ENCODE measurements around the gene LBX2. TPM values are rescaled to one million over a fixed set of nuclear protein-coding genes. Genes with fewer than 3 reads are reported as not detected.
"Not testable (repeated sequence)": the region's sequence is repeated elsewhere in the genome, so short reads cannot be mapped to it uniquely, and the experiment has no call there.

LBX2 gene
- total and polyA plus RNA-seq, 10 of the 15 experiments (the other 5 are each of a cell fraction or from before 2014, with no cell fraction given): 0.08 to 4.0 (median 0.27) TPM

DNA sequence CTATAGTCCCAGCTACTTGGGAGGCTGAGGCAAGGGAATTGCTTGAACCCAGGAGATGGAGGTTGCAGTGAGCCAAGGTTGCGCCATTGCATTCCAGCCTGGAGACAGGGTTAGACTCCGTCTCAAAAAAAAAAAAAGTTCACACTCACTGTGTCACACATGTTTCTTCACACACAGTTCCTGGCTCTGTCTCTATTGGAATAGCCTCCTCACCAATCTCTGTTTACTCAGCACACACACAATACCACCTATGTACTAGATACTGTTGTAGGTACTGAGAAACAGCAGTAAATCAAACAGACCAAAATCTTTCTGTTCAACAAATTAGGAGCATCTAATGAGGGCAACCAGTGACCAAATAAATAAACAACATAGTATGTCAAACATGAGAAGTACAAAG, 13.3 kb downstream of the LBX2 start:
- FAIRE-seq (no peak), ATAC-seq (no peak), DNase-seq (ENCODE audit: low read depth, low spot score) (no peak)
- no peaks in the 10 kb centered on the region for H3K9me3 ChIP-seq (replicated peaks; ENCODE audit: control insufficient read depth, insufficient read depth, low read length)
- WGBS (ENCODE audit: insufficient coverage, insufficient replicate concordance, low lambda C conversion rate, missing lambda C conversion rate): 90% methylated on average over 2 of the region's 2 CpGs
- no peak overlapping the region for H2AFZ ChIP-seq (ENCODE audit: control insufficient read depth, low read depth, low read length)
- no TSS peak for BruUV-seq (replicated peaks)
- TF ChIP-seq, protein P1, sequence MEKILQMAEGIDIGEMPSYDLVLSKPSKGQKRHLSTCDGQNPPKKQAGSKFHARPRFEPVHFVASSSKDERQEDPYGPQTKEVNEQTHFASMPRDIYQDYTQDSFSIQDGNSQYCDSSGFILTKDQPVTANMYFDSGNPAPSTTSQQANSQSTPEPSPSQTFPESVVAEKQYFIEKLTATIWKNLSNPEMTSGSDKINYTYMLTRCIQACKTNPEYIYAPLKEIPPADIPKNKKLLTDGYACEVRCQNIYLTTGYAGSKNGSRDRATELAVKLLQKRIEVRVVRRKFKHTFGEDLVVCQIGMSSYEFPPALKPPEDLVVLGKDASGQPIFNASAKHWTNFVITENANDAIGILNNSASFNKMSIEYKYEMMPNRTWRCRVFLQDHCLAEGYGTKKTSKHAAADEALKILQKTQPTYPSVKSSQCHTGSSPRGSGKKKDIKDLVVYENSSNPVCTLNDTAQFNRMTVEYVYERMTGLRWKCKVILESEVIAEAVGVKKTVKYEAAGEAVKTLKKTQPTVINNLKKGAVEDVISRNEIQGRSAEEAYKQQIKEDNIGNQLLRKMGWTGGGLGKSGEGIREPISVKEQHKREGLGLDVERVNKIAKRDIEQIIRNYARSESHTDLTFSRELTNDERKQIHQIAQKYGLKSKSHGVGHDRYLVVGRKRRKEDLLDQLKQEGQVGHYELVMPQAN (conservative IDR thresholded peaks at IDR 0.05): no peak
- ChIA-PET POLR2A (interaction anchor here (0.7 kb wide), 1 partner anchor 103 kb away, joined by 3 read pairs; no protein-coding TSS in a partner anchor), SMC1A (ENCODE audit: uncharacterized antibody, unreplicated experiment) (interaction anchor here (1.5 kb wide), 1 partner anchor 99 kb away, joined by 5 read pairs; no protein-coding TSS in a partner anchor), RAD21 (ENCODE audit: unreplicated experiment) (interaction anchor here (0.8 kb wide), 1 partner anchor 99 kb away, joined by 4 read pairs; no protein-coding TSS in a partner anchor), CTCF (interaction anchor here (19.4 kb wide), 1 partner anchor 102 kb away, joined by 280 read pairs; no protein-coding TSS in a partner anchor)
- no peak overlapping the region for H3K9ac ChIP-seq (ENCODE audit: control insufficient read depth, insufficient read depth, low read length)
- H3K27ac ChIP-seq (ENCODE audit: control insufficient read depth, insufficient read depth): no peak overlapping the region
- in situ Hi-C loops (cut with MboI): loop anchor here (10.0 kb wide), 1 partner anchor 99 kb away; no protein-coding TSS in a partner anchor
- H3K27me3 ChIP-seq (replicated peaks in 1 of 2; ENCODE audit: control insufficient read depth in 2 of 2, insufficient read depth in 2 of 2, low read length in 1 of 2): no peaks in the 10 kb centered on the region; a peak in 1 of 4 replicates
- no peaks in the 10 kb centered on the region; the same call in 1 of the 2 replicates for H4K20me1 ChIP-seq (ENCODE audit: control insufficient read depth, insufficient read depth)
- intact Hi-C loops (cut with micrococcal nuclease; ENCODE audit: unreplicated experiment): no loop called here
- no peak overlapping the region for H3K4me2 ChIP-seq (ENCODE audit: control insufficient read depth, insufficient read depth)
- no peak overlapping the region for H3K4me3 ChIP-seq
- peaks cover 21% of the 10 kb centered on the region for H3K79me2 ChIP-seq (ENCODE audit: control insufficient read depth, insufficient read depth, low read length)
- peaks cover 7% of the 10 kb centered on the region for H3K4me1 ChIP-seq (ENCODE audit: control insufficient read depth, insufficient read depth, low read length)
- H3K36me3 ChIP-seq (ENCODE audit: control insufficient read depth in 2 of 2, insufficient read depth in 2 of 2, low read length in 1 of 2): peaks cover 2 to 5% of the 10 kb centered on the region in 2 experiments; a peak in 3 of 4 replicates

DNA sequence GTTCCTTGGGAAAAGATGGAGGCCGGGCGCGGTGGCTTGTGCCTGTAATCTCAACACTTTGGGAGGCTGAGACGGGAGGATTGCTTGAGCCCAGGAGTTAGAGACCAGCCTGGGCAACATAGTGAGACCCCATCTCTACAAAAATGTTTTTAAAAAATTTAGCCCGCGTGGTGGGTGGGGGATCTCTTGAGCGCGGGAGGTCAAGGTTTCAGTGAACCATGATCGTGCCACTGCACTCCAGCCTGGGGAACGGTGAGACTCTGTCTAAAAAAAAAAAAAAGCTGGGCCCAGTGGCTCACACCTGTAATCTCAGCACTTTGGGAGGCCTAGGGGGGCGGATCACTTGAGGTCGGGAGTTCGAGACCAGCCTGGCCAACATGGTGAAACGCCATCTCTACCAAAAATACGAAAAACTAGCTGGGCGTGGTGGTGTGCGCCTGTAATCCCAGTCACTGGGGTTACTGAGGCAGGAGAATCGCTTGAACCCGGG, 15.7 kb downstream of the LBX2 start:
- FAIRE-seq; ATAC-seq; H3K9me3 ChIP-seq (replicated peaks; ENCODE audit: control insufficient read depth, insufficient read depth, low read length); DNase-seq (ENCODE audit: low read depth, low spot score); BruUV-seq (replicated peaks); H4K20me1 ChIP-seq (ENCODE audit: control insufficient read depth, insufficient read depth); H3K36me3 ChIP-seq (ENCODE audit: control insufficient read depth in 2 of 2, insufficient read depth in 2 of 2, low read length in 1 of 2); H3K27me3 ChIP-seq (replicated peaks in 1 of 2; ENCODE audit: control insufficient read depth in 2 of 2, insufficient read depth in 2 of 2, low read length in 1 of 2): not testable (repeated sequence)
- SMC1A ChIA-PET (ENCODE audit: uncharacterized antibody, unreplicated experiment): interaction anchor here (0.6 to 5.7 kb wide), 12 partner anchors 10 to 791 kb away, joined by 3 to 128 read pairs (median 5); partner anchors contain the start of genes INO80B, MRPL53 and WBP1
- peak overlapping the region; percentile 97 for H3K4me3 ChIP-seq
- H2AFZ ChIP-seq (ENCODE audit: control insufficient read depth, low read depth, low read length): peak overlapping the region; percentile 100
- RAD21 ChIA-PET (ENCODE audit: unreplicated experiment): interaction anchor here (0.8 to 5.9 kb wide), 9 partner anchors 11 to 104 kb away, joined by 3 to 121 read pairs (median 9); partner anchors contain the start of genes AUP1, HTRA2, INO80B and MRPL53
- in situ Hi-C loops (cut with MboI): loop anchor here (10.0 kb wide), 1 partner anchor 101 kb away; no protein-coding TSS in a partner anchor
- peaks cover 13% of the 10 kb centered on the region for H3K4me1 ChIP-seq (ENCODE audit: control insufficient read depth, insufficient read depth, low read length)
- intact Hi-C loops (cut with micrococcal nuclease; ENCODE audit: unreplicated experiment): loop anchor here (1.0 to 2.0 kb wide), 5 partner anchors 19 to 104 kb away; no protein-coding TSS in a partner anchor
- H3K79me2 ChIP-seq (ENCODE audit: control insufficient read depth, insufficient read depth, low read length): peaks cover 27% of the 10 kb centered on the region
- peak overlapping the region; percentile 91 for H3K9ac ChIP-seq (ENCODE audit: control insufficient read depth, insufficient read depth, low read length)
- TF ChIP-seq, protein P2, sequence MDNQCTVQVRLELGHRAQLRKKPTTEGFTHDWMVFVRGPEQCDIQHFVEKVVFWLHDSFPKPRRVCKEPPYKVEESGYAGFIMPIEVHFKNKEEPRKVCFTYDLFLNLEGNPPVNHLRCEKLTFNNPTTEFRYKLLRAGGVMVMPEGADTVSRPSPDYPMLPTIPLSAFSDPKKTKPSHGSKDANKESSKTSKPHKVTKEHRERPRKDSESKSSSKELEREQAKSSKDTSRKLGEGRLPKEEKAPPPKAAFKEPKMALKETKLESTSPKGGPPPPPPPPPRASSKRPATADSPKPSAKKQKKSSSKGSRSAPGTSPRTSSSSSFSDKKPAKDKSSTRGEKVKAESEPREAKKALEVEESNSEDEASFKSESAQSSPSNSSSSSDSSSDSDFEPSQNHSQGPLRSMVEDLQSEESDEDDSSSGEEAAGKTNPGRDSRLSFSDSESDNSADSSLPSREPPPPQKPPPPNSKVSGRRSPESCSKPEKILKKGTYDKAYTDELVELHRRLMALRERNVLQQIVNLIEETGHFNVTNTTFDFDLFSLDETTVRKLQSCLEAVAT (IDR thresholded peaks at IDR 0.05): 0 out of 2 replicates have a peak, but pooled peaks have one; percentile 37
- H3K4me2 ChIP-seq (ENCODE audit: control insufficient read depth, insufficient read depth): peak overlapping the region; percentile 53
- CTCF ChIA-PET: interaction anchor here (0.7 to 19.4 kb wide), 19 partner anchors 8 to 242 kb away, joined by 3 to 280 read pairs (median 4); partner anchors contain the start of genes AUP1, C2orf81, HTRA2 and INO80B
- POLR2A ChIA-PET: interaction anchor here (0.8 to 3.6 kb wide), 9 partner anchors 11 to 105 kb away, joined by 3 to 44 read pairs (median 10); partner anchors contain the start of genes AUP1, HTRA2, INO80B and MRPL53
- WGBS (ENCODE audit: insufficient coverage, insufficient replicate concordance, low lambda C conversion rate, missing lambda C conversion rate): 87% methylated on average over 19 of the region's 19 CpGs
- H3K27ac ChIP-seq (ENCODE audit: control insufficient read depth, insufficient read depth): peak overlapping the region; percentile 96
